Activated T-helper 1 cell treated with anti-CD3 and anti-CD28 coated beads, Interleukin-12 subunit alpha, Interleukin-12 subunit beta, Interleukin-2, Interleukin-4 antibody, amounts not matched to agents 30 ng/mL and 10 ng/mL and 1 ng/mL, durations not matched to agents 14 hours and 24 hours and 36 hours (primary cell): ENCODE results near the gene NT5C2. TPM values are rescaled to one million over a fixed set of nuclear protein-coding genes. Genes with fewer than 3 reads are reported as not detected.
"Not testable (repeated sequence)": the region's sequence is repeated elsewhere in the genome, so short reads cannot be mapped to it uniquely, and the experiment has no call there.

ENCODE experiments used
- DNase-seq: peaks from one replicate; pipeline ENCODE4 v3.0.0; 2021; ENCODE audit warnings: low spot score
- H3K27ac Mint-ChIP-seq: one replicate; pipeline ENCODE4 v1.8.0; 2021; ENCODE audit warnings: mild to moderate bottlenecking, mixed read lengths
- H3K27me3 Mint-ChIP-seq: one replicate; pipeline ENCODE4 v1.8.0; 2022; ENCODE audit warnings: mild to moderate bottlenecking, moderate library complexity, mixed read lengths; ENCODE audit not compliant: insufficient read depth
- H3K36me3 Mint-ChIP-seq: one replicate; pipeline ENCODE4 v1.8.0; 2021; ENCODE audit warnings: low read depth, mixed read lengths
- H3K4me1 Mint-ChIP-seq: one replicate; pipeline ENCODE4 v1.8.0; 2021; ENCODE audit warnings: low read depth, mixed read lengths
- H3K4me3 Mint-ChIP-seq: one replicate; pipeline ENCODE4 v1.8.0; 2021; ENCODE audit warnings: mild to moderate bottlenecking, moderate library complexity, mixed read lengths
- H3K9me3 Mint-ChIP-seq: one replicate; pipeline ENCODE4 v1.8.0; 2021; ENCODE audit warnings: mixed read lengths
- intact Hi-C: fragments of 100-400 bp; cut with micrococcal nuclease; formaldehyde crosslinking; loops from one replicate; pipeline ENCODE4 v1.15.1; 2024
- total RNA-seq: library from RNA; stranded (reverse); gene quantifications from 2 replicates; pipeline ENCODE4 v1.2.3, GENCODE V29; 2022

Gene NT5C2
- total RNA-seq, result 52.0 and 56.5 TPM in 2 replicates

- peak; percentile 77 for DNase-seq
- peak within 1 kb of the TSS; percentile 96 for H3K4me3 Mint-ChIP-seq
- H3K4me1 Mint-ChIP-seq, result peaks cover 52% of the 10 kb centered on the region
- peak within 1 kb of the TSS; percentile 99 for H3K27ac Mint-ChIP-seq
- intact Hi-C loops, result loop anchor here (2.0 to 10.0 kb wide), 12 partner anchors 49 to 1841 kb away; partner anchors contain the start of genes ARL3, BORCS7, BTRC and CNNM2
- peaks cover 14% of the 10 kb centered on the region for H3K36me3 Mint-ChIP-seq
- H3K27me3 Mint-ChIP-seq, result no peaks in the 10 kb centered on the region
- no peaks in the 10 kb centered on the region for H3K9me3 Mint-ChIP-seq
Measured at GRCh38 chr10:103193107-103193819, at the start of gene NT5C2. Gene NT5C2 (minus strand): TSS chr10:103193272. CDS start chr10:103174958, 18,314 bp downstream.

- H3K36me3 Mint-ChIP-seq, result no peaks in the 10 kb centered on the region
- peak overlapping the region; percentile 77 for H3K27ac Mint-ChIP-seq
- peak; percentile 33 for DNase-seq
- intact Hi-C loops, result loop anchor here (5.0 kb wide), 2 partner anchors 49 to 144 kb away; partner anchors contain the start of gene NT5C2
- H3K4me3 Mint-ChIP-seq, result peak overlapping the region; percentile 21
- no peaks in the 10 kb centered on the region for H3K9me3 Mint-ChIP-seq
- H3K27me3 Mint-ChIP-seq, result peaks cover 2% of the 10 kb centered on the region
- peaks cover 35% of the 10 kb centered on the region for H3K4me1 Mint-ChIP-seq
Measured at GRCh38 chr10:103241262-103242011, 48.4 kb upstream of the NT5C2 start.

- peaks cover 28% of the 10 kb centered on the region for H3K4me1 Mint-ChIP-seq
- H3K27ac Mint-ChIP-seq, result no peak overlapping the region
- H3K9me3 Mint-ChIP-seq, result no peaks in the 10 kb centered on the region
- no peak overlapping the region for H3K4me3 Mint-ChIP-seq
- DNase-seq, result no peak
- H3K27me3 Mint-ChIP-seq, result no peaks in the 10 kb centered on the region
- intact Hi-C loops, result no loop called here
- no peaks in the 10 kb centered on the region for H3K36me3 Mint-ChIP-seq
Measured at GRCh38 chr10:103238506-103239252, 45.6 kb upstream of the NT5C2 start.

GRCh38 chr10:103235775-103236174, 42.7 kb upstream of the NT5C2 start:
- H3K4me3 Mint-ChIP-seq, result no peak overlapping the region
- no peak for DNase-seq
- H3K27me3 Mint-ChIP-seq, result peaks cover 2% of the 10 kb centered on the region
- H3K36me3 Mint-ChIP-seq, result no peaks in the 10 kb centered on the region
- intact Hi-C loops, result no loop called here
- no peaks in the 10 kb centered on the region for H3K9me3 Mint-ChIP-seq
- H3K4me1 Mint-ChIP-seq, result peaks cover 16% of the 10 kb centered on the region
- no peak overlapping the region for H3K27ac Mint-ChIP-seq

GRCh38 chr10:103232772-103233488, 39.9 kb upstream of the NT5C2 start:
- no peaks in the 10 kb centered on the region for H3K4me1 Mint-ChIP-seq
- DNase-seq, result no peak
- no peaks in the 10 kb centered on the region for H3K36me3 Mint-ChIP-seq
- intact Hi-C loops, result no loop called here
- no peak overlapping the region for H3K27ac Mint-ChIP-seq
- no peak overlapping the region for H3K4me3 Mint-ChIP-seq
- peaks cover 2% of the 10 kb centered on the region for H3K27me3 Mint-ChIP-seq
- no peaks in the 10 kb centered on the region for H3K9me3 Mint-ChIP-seq

GRCh38 chr10:103232131-103232673, 39.1 kb upstream of the NT5C2 start:
- H3K27me3 Mint-ChIP-seq, result peaks cover 2% of the 10 kb centered on the region
- no peak overlapping the region for H3K27ac Mint-ChIP-seq
- no peak overlapping the region for H3K4me3 Mint-ChIP-seq
- no peaks in the 10 kb centered on the region for H3K4me1 Mint-ChIP-seq
- intact Hi-C loops, result no loop called here
- no peaks in the 10 kb centered on the region for H3K9me3 Mint-ChIP-seq
- DNase-seq, result no peak
- H3K36me3 Mint-ChIP-seq, result no peaks in the 10 kb centered on the region

- no peak overlapping the region for H3K27ac Mint-ChIP-seq
- no peak for DNase-seq
- H3K4me1 Mint-ChIP-seq, result no peaks in the 10 kb centered on the region
- no peaks in the 10 kb centered on the region for H3K9me3 Mint-ChIP-seq
- peaks cover 2% of the 10 kb centered on the region for H3K27me3 Mint-ChIP-seq
- no peaks in the 10 kb centered on the region for H3K36me3 Mint-ChIP-seq
- no peak overlapping the region for H3K4me3 Mint-ChIP-seq
- intact Hi-C loops, result no loop called here
Measured at GRCh38 chr10:103231047-103231551, 38.0 kb upstream of the NT5C2 start.

GRCh38 chr10:103227416-103227815, 34.3 kb upstream of the NT5C2 start:
- intact Hi-C loops, result no loop called here

GRCh38 chr10:103225939-103226338, 32.9 kb upstream of the NT5C2 start:
- H3K36me3 Mint-ChIP-seq, result peaks cover 4% of the 10 kb centered on the region
- intact Hi-C loops, result no loop called here
- no peak overlapping the region for H3K27ac Mint-ChIP-seq
- no peaks in the 10 kb centered on the region for H3K4me1 Mint-ChIP-seq
- DNase-seq, result no peak
- peaks cover 17% of the 10 kb centered on the region for H3K9me3 Mint-ChIP-seq
- no peak overlapping the region for H3K4me3 Mint-ChIP-seq
- peaks cover 4% of the 10 kb centered on the region for H3K27me3 Mint-ChIP-seq

More at GRCh38 chr10:103227416-103227815, 34.3 kb upstream of the NT5C2 start:
- peaks cover 14% of the 10 kb centered on the region for H3K9me3 Mint-ChIP-seq
- peaks cover 4% of the 10 kb centered on the region for H3K36me3 Mint-ChIP-seq
- no peak for DNase-seq
- no peak overlapping the region for H3K4me3 Mint-ChIP-seq
- peaks cover 5% of the 10 kb centered on the region for H3K27me3 Mint-ChIP-seq
- no peak overlapping the region for H3K27ac Mint-ChIP-seq
- H3K4me1 Mint-ChIP-seq, result no peaks in the 10 kb centered on the region

GRCh38 chr10:103224721-103225120, 31.6 kb upstream of the NT5C2 start:
- H3K9me3 Mint-ChIP-seq, result peaks cover 17% of the 10 kb centered on the region
- intact Hi-C loops, H3K27me3 Mint-ChIP-seq, H3K4me1 Mint-ChIP-seq, H3K4me3 Mint-ChIP-seq, DNase-seq, H3K27ac Mint-ChIP-seq, H3K36me3 Mint-ChIP-seq: not testable (repeated sequence)

GRCh38 chr10:103224133-103224532, 31.1 kb upstream of the NT5C2 start:
- Mint-ChIP-seq H3K4me3 (no peak overlapping the region), H3K36me3 (peaks cover 4% of the 10 kb centered on the region), H3K27me3 (peaks cover 4% of the 10 kb centered on the region), H3K4me1 (no peaks in the 10 kb centered on the region), H3K9me3 (peaks cover 17% of the 10 kb centered on the region), H3K27ac (no peak overlapping the region)
- intact Hi-C loops, result no loop called here
- DNase-seq, result no peak

GRCh38 chr10:103216362-103216761, 23.3 kb upstream of the NT5C2 start:
- intact Hi-C loops, H3K27me3 Mint-ChIP-seq, H3K4me1 Mint-ChIP-seq, DNase-seq, H3K4me3 Mint-ChIP-seq, H3K27ac Mint-ChIP-seq, H3K36me3 Mint-ChIP-seq: not testable (repeated sequence)
- H3K9me3 Mint-ChIP-seq, result peaks cover 12% of the 10 kb centered on the region
